Stimulated activated CD8-positive, alpha-beta memory T cell treated with anti-CD3 and anti-CD28 coated beads, Interleukin-2, amount 100 ng/mL, for 48 hours (primary cell): ENCODE measurements around the gene RBM20.
A peak's percentile ranks its signal among the peaks of the same experiment; 100 is the strongest.

Source experiments
- DNase-seq, 2 donors: peaks; one replicate each; pipeline ENCODE4 v3.0.0-alpha.2; 2020; ENCODE audit warnings: low read depth in 2 of 2

Gene RBM20

GRCh38 chr10:110786172-110786571 is 142.0 kb downstream of the RBM20 start:
- no peak for DNase-seq

GRCh38 chr10:110788620-110789385 is 144.7 kb downstream of the RBM20 start:
- DNase-seq, result no peak

GRCh38 chr10:110789604-110790433 is 145.7 kb downstream of the RBM20 start:
- no peak for DNase-seq

GRCh38 chr10:110790913-110791506 is 146.9 kb downstream of the RBM20 start:
- no peak for DNase-seq

GRCh38 chr10:110791541-110792073 is 147.5 kb downstream of the RBM20 start:
- DNase-seq, result no peak

- no peak for DNase-seq
These were observed 148.5 kb downstream of the RBM20 start for GRCh38 chr10:110792476-110793125.

GRCh38 chr10:110793128-110793812 is 149.1 kb downstream of the RBM20 start:
- DNase-seq, result no peak

GRCh38 chr10:110793886-110794285 is 149.8 kb downstream of the RBM20 start:
- DNase-seq, result no peak

- no peak for DNase-seq
These were observed 150.7 kb downstream of the RBM20 start for GRCh38 chr10:110794808-110795207.

GRCh38 chr10:110797416-110797815 is 153.3 kb downstream of the RBM20 start:
- DNase-seq, result no peak

- DNase-seq, result no peak
These were observed 154.2 kb downstream of the RBM20 start for GRCh38 chr10:110798340-110798739.

- no peak for DNase-seq
These were observed 158.0 kb downstream of the RBM20 start for GRCh38 chr10:110802090-110802489.

GRCh38 chr10:110802551-110803238 is 158.6 kb downstream of the RBM20 start:
- no peak for DNase-seq

- no peak for DNase-seq
These were observed 159.2 kb downstream of the RBM20 start for GRCh38 chr10:110803239-110803749.

GRCh38 chr10:110803830-110804338 is 159.7 kb downstream of the RBM20 start:
- peak in 1 of 2 donors; percentile 5 for DNase-seq

- DNase-seq, result no peak
These were observed 160.2 kb downstream of the RBM20 start for GRCh38 chr10:110804376-110804775.

- no peak for DNase-seq
These were observed 161.2 kb downstream of the RBM20 start for GRCh38 chr10:110805292-110805691.

- DNase-seq, result no peak
These were observed 162.2 kb downstream of the RBM20 start for GRCh38 chr10:110806335-110806734.

- DNase-seq, result no peak
These were observed 164.0 kb downstream of the RBM20 start for GRCh38 chr10:110808123-110808522.

- no peak for DNase-seq
These were observed 164.5 kb downstream of the RBM20 start for GRCh38 chr10:110808615-110809014.
